Ovary (tissue), 9 donors: ENCODE results near the gene CSNK1A1. TPM values are rescaled to one million over a fixed set of nuclear protein-coding genes. Genes with fewer than 3 reads are reported as not detected.

ENCODE experiments used
- DNase-seq, 5 donors: peaks; one replicate each; pipeline ENCODE4 v3.0.0-alpha.2; 2019 to 2020
- H3K27ac ChIP-seq, 2 donors: fragments of 200-600 bp; one replicate each; pipeline versions ENCODE4 v1.5.1 to v1.8.0; 2019 to 2022
- H3K27me3 ChIP-seq: fragments of 200-600 bp; one replicate; pipeline ENCODE4 v1.8.0; 2022
- H3K36me3 ChIP-seq: fragments of 200-600 bp; sonication (generic); one replicate; pipeline ENCODE4 v1.5.1; 2019
- H3K4me1 ChIP-seq: one replicate; pipeline ENCODE4 v1.8.1; 2013; ENCODE audit warnings: mild to moderate bottlenecking, moderate library complexity; ENCODE audit not compliant: insufficient read depth
- H3K4me3 ChIP-seq: fragments of 200-600 bp; sonication (generic); one replicate; pipeline ENCODE4 v1.5.1; 2017
- H3K9me3 ChIP-seq, 2 donors: fragments of 200-600 bp in 1 of 2; sonication (generic) in 1 of 2; one replicate each; pipeline versions ENCODE4 v1.5.1 to v1.8.1; 2013 to 2019; ENCODE audit warnings: mild to moderate bottlenecking in 1 of 2, moderate library complexity in 1 of 2
- EP300 ChIP-seq: sonication (generic); formaldehyde crosslinking; IDR thresholded peaks from one replicate; pipeline ENCODE4 v1.6.1; 2017; ENCODE audit warnings: antibody characterized with exemption
- POLR2A ChIP-seq: fragments of 450-650 bp; IDR thresholded peaks from one replicate; pipeline ENCODE4 v1.6.1; 2017; ENCODE audit warnings: antibody characterized with exemption, mild to moderate bottlenecking, moderate library complexity
- WGBS, 3 donors: extraction: QIAGEN DNeasy Blood & Tissue Kit in 1 of 3; methylation state at CpG; one replicate each; pipeline versions ENCODE4 v1.1.5 to v1.1.7; 2013 to 2017; 5-methylcytosine and 5-hydroxymethylcytosine counted together
- intact Hi-C, 4 donors: fragments of 100-400 bp; cut with DNase I; formaldehyde crosslinking; loops; one replicate each; pipeline versions ENCODE4 v1.11.0 to v1.15.1; 2022 to 2023
- polyA plus RNA-seq, 2 donors: library from polyadenylated mRNA; stranded (reverse); fragments of 200-250 nt in 1 of 2; fragments of 350-450 nt in 1 of 2; fragmentation: Illumina TruSeq in 1 of 2; extraction: RNeasy Lipid Tissue Mini Kit (QIAGEN cat#74804) in 1 of 2; gene quantifications; one replicate each; pipeline ENCODE4 v1.2.3, GENCODE V29; 2013 to 2014
- total RNA-seq, 7 donors: library from RNA; depleted of rRNA in 2 of 7; stranded (reverse); fragments of >200 nt in 2 of 7; fragmentation: NEBNext Ultra II Directional in 3 of 7; extraction: Animal tissue kit (Norgen Biotek cat#: 25700) in 3 of 7; gene quantifications; one replicate each; pipeline versions ENCODE4 v1.1.0 to v1.2.4, GENCODE V29; 2016 to 2023
- TF ChIP-seq, protein P1 (sequence below), 3 donors: fragments of 450-650 bp in 2 of 3; fragments of 200-600 bp in 1 of 3; IDR thresholded peaks; one replicate each; pipeline versions ENCODE4 v1.5.1 to v1.8.0; 2016 to 2022; ENCODE audit warnings: antibody characterized with exemption in 3 of 3, mild to moderate bottlenecking in 1 of 3
- donor health status: DM: no; HTN: no; CAD: no; lungs with moderate emphysema.
- donor health status: DM: no; HTN: no; CAD: no.
- donor health status: Bipolar disorder and iron deficiency.
- donor health status: DM: yes; HTN: yes; CAD: no.
- donor health status: DM: no; HTN: no; CAD: no.
- donor health status: DM: yes; HTN: yes; CAD: no.

The CSNK1A1 gene
- total and polyA plus RNA-seq, 9 donors, result 64.1 to 233 (median 158) TPM

DNA sequence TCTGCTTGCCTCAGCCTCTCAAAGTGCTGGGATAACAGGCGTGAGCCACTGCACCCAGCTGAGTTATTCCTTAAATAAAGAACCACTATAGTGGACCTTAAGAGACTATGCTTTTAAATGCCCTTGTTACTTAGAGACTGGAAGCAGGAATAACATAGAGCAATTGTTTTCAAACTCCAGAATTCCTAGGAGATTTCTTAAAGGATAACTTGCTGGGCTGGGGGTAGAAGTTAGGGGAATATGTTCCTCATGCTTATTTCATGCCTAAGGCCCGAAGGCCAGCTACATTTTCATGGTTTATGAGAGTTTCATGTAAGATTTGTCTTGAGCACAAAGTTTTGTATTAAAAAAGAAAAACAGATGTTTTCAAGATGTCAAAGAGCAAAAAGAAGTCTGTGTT is 48.2 kb downstream of the CSNK1A1 start:
- no peaks in the 10 kb centered on the region for H3K36me3 ChIP-seq
- no peak overlapping the region for H3K27ac ChIP-seq
- no peaks in the 10 kb centered on the region for H3K4me1 ChIP-seq
- intact Hi-C loops, result no loop called here
- no peak for DNase-seq
- H3K4me3 ChIP-seq, result no peak overlapping the region
- H3K27me3 ChIP-seq, result no peaks in the 10 kb centered on the region
- H3K9me3 ChIP-seq, result no peaks in the 10 kb centered on the region
- 86 to 95% (median 93%) methylated on average over 2 of the region's 2 CpGs for WGBS, 3 donors
- TF ChIP-seq, protein P1, sequence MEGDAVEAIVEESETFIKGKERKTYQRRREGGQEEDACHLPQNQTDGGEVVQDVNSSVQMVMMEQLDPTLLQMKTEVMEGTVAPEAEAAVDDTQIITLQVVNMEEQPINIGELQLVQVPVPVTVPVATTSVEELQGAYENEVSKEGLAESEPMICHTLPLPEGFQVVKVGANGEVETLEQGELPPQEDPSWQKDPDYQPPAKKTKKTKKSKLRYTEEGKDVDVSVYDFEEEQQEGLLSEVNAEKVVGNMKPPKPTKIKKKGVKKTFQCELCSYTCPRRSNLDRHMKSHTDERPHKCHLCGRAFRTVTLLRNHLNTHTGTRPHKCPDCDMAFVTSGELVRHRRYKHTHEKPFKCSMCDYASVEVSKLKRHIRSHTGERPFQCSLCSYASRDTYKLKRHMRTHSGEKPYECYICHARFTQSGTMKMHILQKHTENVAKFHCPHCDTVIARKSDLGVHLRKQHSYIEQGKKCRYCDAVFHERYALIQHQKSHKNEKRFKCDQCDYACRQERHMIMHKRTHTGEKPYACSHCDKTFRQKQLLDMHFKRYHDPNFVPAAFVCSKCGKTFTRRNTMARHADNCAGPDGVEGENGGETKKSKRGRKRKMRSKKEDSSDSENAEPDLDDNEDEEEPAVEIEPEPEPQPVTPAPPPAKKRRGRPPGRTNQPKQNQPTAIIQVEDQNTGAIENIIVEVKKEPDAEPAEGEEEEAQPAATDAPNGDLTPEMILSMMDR (IDR thresholded peaks at IDR 0.05), result no peak
- TF ChIP-seq POLR2A (no peak), EP300 (no peak)

DNA sequence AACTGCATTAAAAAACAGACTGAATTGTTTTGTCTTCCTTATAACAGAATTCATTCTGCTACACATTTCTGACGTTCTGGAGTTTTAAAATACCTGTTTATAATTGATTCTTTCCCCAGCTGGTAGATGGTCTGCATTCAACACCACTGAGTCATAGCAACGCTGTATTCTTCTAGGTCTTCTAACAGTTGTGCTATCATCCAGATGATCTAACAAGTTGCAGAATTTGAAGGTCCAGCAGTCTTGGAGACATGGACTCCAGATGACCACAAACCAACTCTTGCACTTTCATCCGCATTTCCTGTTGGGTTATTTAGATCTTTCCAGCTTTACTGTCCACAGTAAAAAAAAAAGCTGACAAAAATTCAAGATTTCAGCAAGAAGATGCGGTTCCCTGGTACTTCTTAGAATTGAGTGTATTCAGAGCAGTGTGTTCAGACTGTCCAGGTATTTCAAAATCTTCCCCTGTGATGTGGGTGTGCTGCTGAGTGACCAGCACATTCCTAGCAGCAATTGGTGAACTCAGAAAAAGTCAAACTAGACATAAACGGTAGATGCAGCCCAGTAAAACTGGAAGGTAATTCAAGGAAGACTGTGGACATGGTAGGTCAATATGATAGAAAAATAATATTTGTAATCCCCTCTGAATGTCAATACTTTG is 50.2 kb downstream of the CSNK1A1 start:
- Histone ChIP-seq H3K4me1 (peaks cover 3% of the 10 kb centered on the region), H3K27ac (no peak overlapping the region), H3K27me3 (no peaks in the 10 kb centered on the region), H3K36me3 (no peaks in the 10 kb centered on the region), H3K9me3 (no peaks in the 10 kb centered on the region), H3K4me3 (no peak overlapping the region)
- intact Hi-C loops, result no loop called here
- 72 to 77% (median 76%) methylated on average over 5 of the region's 5 CpGs for WGBS, 3 donors
- DNase-seq, result no peak
- TF ChIP-seq POLR2A (no peak), EP300 (no peak)
- TF ChIP-seq, protein P1 (IDR thresholded peaks at IDR 0.05), result no peak

DNA sequence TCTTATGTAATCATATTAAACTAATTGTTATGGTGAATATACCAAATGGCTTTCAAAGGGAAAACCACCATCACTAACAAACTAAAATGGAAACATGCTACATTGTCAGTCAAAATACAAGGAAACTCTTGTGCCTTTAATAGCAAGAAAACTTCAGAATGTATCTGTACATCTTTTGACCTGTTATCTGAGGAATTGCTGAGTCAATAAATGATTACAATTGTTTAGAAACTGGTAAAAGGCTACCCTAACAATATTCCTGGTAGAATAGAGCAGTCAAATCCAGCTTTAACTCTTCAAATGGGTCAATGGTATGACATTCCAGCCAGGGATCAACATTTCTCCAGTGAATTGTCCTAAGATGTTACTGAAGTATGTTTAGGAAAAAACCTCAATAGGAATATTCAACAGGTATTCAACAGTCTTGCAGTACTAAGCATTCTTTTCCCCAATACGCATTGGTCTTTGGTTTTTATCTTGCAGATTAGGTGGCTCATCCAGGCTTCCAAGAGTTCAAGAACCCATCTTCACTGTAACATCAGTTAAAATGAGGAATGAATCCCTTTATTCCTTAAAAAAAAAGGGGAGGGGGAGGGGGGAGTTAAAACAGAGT is 52.4 kb downstream of the CSNK1A1 start:
- no peak overlapping the region for H3K27ac ChIP-seq
- peaks cover 3% of the 10 kb centered on the region for H3K4me1 ChIP-seq
- intact Hi-C loops, result no loop called here
- no peak overlapping the region for H3K4me3 ChIP-seq
- H3K27me3 ChIP-seq, result no peaks in the 10 kb centered on the region
- no peaks in the 10 kb centered on the region for H3K9me3 ChIP-seq
- WGBS, 3 donors, result 86 to 91% (median 86%) methylated on average over 1 of the region's 1 CpG
- no peaks in the 10 kb centered on the region for H3K36me3 ChIP-seq
- DNase-seq, result no peak
- TF ChIP-seq POLR2A (no peak), EP300 (no peak)
- TF ChIP-seq, protein P1 (IDR thresholded peaks at IDR 0.05), result no peak

DNA sequence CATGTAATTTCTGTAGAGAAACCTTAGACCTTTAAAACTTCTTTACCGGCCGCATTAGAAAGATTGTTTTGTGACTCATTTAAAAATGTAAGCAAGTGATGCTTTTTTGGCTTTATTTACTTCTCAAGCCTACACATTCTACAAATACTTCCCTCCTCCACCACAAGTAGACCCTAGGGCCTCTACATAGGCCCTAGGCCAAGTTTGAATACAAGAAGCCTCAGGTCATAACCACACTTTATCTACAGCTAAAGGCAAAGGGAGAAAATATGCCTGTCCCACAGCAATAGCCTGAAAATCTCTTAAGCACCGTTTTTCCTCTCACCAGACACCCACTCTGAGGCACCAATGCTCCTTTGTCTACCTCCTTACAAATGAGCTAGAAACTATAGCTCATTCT is 53.9 kb downstream of the CSNK1A1 start:
- TF ChIP-seq, protein P1 (IDR thresholded peaks at IDR 0.05), result no peak
- no peak for TF ChIP-seq EP300
- intact Hi-C loops, result no loop called here
- Histone ChIP-seq H3K9me3 (no peaks in the 10 kb centered on the region), H3K4me1 (peaks cover 3% of the 10 kb centered on the region), H3K36me3 (no peaks in the 10 kb centered on the region), H3K4me3 (no peak overlapping the region), H3K27ac (peak overlapping the region in 1 of 2 donors; percentile 43), H3K27me3 (no peaks in the 10 kb centered on the region)
- DNase-seq, result no peak
- WGBS, 3 donors, result 9 to 11% (median 11%) methylated on average over 3 of the region's 3 CpGs
